DOHH2 (cell line): ENCODE data around the gene CELF5.

Experiments
- H3F3A ChIP-seq: fragments of 200-600 bp; sonication (generic), shearing (Covaris generic); 2 replicates; pipeline ENCODE4 v1.6.0; 2016; ENCODE audit warnings: antibody characterized with exemption, mild to moderate bottlenecking; ENCODE audit not compliant: control insufficient read depth, insufficient read depth
- H3K27ac ChIP-seq: fragments of 200-600 bp; sonication (generic); 2 replicates; pipeline ENCODE4 v1.5.1; 2014; ENCODE audit warnings: low read depth, mild to moderate bottlenecking, low read length, moderate library complexity
- H3K27me3 ChIP-seq: fragments of 200-600 bp; sonication (generic); 2 replicates; pipeline ENCODE4 v1.6.1; 2014; ENCODE audit warnings: mild to moderate bottlenecking, low read length, mixed read lengths; ENCODE audit not compliant: control insufficient read depth
- H3K36me3 ChIP-seq: fragments of 200-600 bp; sonication (generic); 2 replicates; pipeline ENCODE4 v1.6.1; 2014; ENCODE audit warnings: mild to moderate bottlenecking, low read length, moderate library complexity, mixed read lengths; ENCODE audit not compliant: control insufficient read depth
- H3K4me1 ChIP-seq: fragments of 200-600 bp; sonication (generic); 2 replicates; pipeline ENCODE4 v1.6.1; 2014; ENCODE audit warnings: mild to moderate bottlenecking, low read length, mixed read lengths; ENCODE audit not compliant: control insufficient read depth
- H3K4me2 ChIP-seq: fragments of 200-600 bp; sonication (generic); 2 replicates; pipeline ENCODE4 v1.6.0; 2014; ENCODE audit warnings: mild to moderate bottlenecking, low read length, moderate library complexity
- H3K4me3 ChIP-seq: fragments of 200-600 bp; sonication (generic); 2 replicates; pipeline ENCODE4 v1.5.1; 2014; ENCODE audit warnings: mild to moderate bottlenecking, low read length, mixed read lengths
- H3K79me2 ChIP-seq: fragments of 200-600 bp; sonication (generic); 2 replicates; pipeline ENCODE4 v1.6.1; 2014; ENCODE audit warnings: mild to moderate bottlenecking, low read length, mixed read lengths; ENCODE audit not compliant: control insufficient read depth
- H3K9me2 ChIP-seq: fragments of 200-600 bp; sonication (generic); replicated peaks from 2 replicates; pipeline ENCODE4 v1.6.1; 2014; ENCODE audit warnings: mild to moderate bottlenecking, low read length, mixed read lengths; ENCODE audit not compliant: control insufficient read depth
- H3K9me3 ChIP-seq: fragments of 200-600 bp; sonication (generic); 2 replicates; pipeline ENCODE4 v1.6.1; 2014; ENCODE audit warnings: antibody characterized with exemption, low read length, mixed read lengths; ENCODE audit not compliant: control insufficient read depth, insufficient read depth
- H4K20me1 ChIP-seq: fragments of 200-600 bp; sonication (generic); 2 replicates; pipeline ENCODE4 v1.6.0; 2014; ENCODE audit warnings: low read depth, mild to moderate bottlenecking, antibody characterized with exemption, low read length, moderate library complexity; ENCODE audit not compliant: control insufficient read depth, insufficient read depth
- CTCF ChIP-seq: fragments of 200-600 bp; sonication (generic); IDR thresholded peaks from one replicate; pipeline ENCODE4 v1.5.1; 2014; ENCODE audit warnings: antibody characterized with exemption, mild to moderate bottlenecking, low read depth, low read length; ENCODE audit not compliant: poor library complexity, severe bottlenecking
- EZH2phosphoT487 ChIP-seq: fragments of 200-600 bp; sonication (generic); IDR thresholded peaks from 2 replicates; pipeline ENCODE4 v1.6.1; 2017; ENCODE audit warnings: borderline replicate concordance, mild to moderate bottlenecking, antibody characterized with exemption, low read length, moderate library complexity, mixed read lengths

CELF5 gene

DNA sequence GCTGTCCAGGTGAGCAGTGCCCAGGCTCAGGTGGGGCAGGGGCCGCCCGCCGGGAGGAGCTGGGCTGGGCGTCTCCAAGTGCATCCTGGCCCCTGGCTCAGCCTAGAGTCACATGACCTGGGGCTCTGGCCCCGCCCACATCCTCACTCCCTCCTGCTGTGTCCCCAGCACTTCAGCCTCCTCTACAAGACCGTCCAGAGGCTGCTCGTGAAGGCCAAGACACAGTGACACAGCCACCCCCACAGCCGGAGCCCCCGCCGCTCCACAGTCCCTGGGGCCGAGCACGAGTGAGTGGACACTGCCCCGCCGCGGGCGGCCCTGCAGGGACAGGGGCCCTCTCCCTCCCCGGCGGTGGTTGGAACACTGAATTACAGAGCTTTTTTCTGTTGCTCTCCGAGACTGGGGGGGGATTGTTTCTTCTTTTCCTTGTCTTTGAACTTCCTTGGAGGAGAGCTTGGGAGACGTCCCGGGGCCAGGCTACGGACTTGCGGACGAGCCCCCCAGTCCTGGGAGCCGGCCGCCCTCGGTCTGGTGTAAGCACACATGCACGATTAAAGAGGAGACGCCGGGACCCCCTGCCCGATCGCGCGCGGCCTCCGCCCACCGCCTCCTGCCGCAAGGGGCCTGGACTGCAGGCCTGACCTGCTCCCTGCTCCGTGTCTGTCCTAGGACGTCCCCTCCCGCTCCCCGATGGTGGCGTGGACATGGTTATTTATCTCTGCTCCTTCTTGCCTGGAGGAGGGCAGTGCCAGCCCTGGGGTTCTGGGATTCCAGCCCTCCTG lies 16.8 kb upstream of the CELF5 start:
- H3K9me3 ChIP-seq: no peaks in the 10 kb centered on the region
- no peak overlapping the region for H3K27ac ChIP-seq
- H3K4me1 ChIP-seq: peaks cover 7% of the 10 kb centered on the region
- H3K36me3 ChIP-seq: peaks cover 35% of the 10 kb centered on the region
- H3K4me3 ChIP-seq: no peak overlapping the region
- TF ChIP-seq EZH2phosphoT487 (no peak), CTCF (no peak)
- H3F3A ChIP-seq: peaks cover 6% of the 10 kb centered on the region; the same call in 1 of the 2 replicates
- H4K20me1 ChIP-seq: 0 out of 2 replicates have a peak, but pooled peaks cover 3% of the 10 kb centered on the region
- no peaks in the 10 kb centered on the region for H3K27me3 ChIP-seq
- no peaks in the 10 kb centered on the region for H3K79me2 ChIP-seq
- H3K4me2 ChIP-seq: no peak overlapping the region
- no peaks in the 10 kb centered on the region for H3K9me2 ChIP-seq

DNA sequence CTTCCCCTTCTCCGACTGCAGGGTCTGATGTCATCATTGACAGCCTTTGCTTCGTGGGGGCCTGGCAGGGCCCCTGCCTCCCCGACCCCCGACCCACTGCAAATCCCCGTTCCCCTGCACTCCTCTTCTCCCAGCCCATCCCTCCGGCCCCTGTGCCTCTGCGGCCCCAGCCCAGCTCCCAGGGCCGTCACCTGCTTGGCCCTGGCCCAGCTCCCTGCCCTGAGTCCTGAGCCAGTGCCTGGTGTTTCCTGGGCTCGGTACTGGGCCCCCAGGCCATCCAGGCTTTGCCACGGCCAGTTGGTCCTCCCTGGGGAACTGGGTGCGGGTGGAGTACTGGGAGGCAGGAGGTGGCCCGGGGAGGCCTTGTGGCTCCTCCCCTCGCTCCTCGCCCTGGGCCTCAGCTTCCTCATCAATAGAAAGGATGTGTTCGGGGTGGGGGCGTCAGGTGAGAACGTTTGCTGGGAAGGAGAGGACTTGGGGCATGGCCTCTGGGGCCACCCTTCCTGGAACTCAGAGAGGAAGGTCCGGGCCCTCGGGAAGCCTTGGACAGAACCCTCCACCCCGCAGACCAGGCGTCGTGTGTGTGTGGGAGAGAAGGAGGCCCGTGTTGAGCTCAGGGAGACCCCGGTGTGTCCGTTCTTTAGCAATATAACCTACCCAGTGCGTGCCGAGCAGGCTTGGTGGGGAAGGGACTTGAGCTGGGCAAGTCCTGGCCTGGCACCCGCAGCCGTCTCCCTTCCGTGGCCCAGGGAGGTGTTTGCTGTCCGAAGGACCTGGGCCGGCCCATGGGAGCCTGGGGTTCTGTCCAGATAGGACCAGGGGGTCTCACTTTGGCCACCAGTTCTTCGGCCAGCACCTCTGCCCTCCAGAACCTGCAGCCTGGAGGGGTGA lies 15.9 kb upstream of the CELF5 start:
- no peaks in the 10 kb centered on the region for H3K27me3 ChIP-seq
- peaks cover 16% of the 10 kb centered on the region for H3K4me1 ChIP-seq
- no peak for TF ChIP-seq EZH2phosphoT487
- TF ChIP-seq CTCF: no peak
- no peaks in the 10 kb centered on the region for H3K79me2 ChIP-seq
- H3K9me2 ChIP-seq: no peaks in the 10 kb centered on the region
- no peaks in the 10 kb centered on the region for H3K9me3 ChIP-seq
- no peak overlapping the region for H3K4me3 ChIP-seq
- peaks cover 6% of the 10 kb centered on the region; the same call in 1 of the 2 replicates for H3F3A ChIP-seq
- H3K27ac ChIP-seq: no peak overlapping the region
- H3K4me2 ChIP-seq: no peak overlapping the region
- 0 out of 2 replicates have a peak, but pooled peaks cover 3% of the 10 kb centered on the region for H4K20me1 ChIP-seq
- H3K36me3 ChIP-seq: peaks cover 35% of the 10 kb centered on the region

DNA sequence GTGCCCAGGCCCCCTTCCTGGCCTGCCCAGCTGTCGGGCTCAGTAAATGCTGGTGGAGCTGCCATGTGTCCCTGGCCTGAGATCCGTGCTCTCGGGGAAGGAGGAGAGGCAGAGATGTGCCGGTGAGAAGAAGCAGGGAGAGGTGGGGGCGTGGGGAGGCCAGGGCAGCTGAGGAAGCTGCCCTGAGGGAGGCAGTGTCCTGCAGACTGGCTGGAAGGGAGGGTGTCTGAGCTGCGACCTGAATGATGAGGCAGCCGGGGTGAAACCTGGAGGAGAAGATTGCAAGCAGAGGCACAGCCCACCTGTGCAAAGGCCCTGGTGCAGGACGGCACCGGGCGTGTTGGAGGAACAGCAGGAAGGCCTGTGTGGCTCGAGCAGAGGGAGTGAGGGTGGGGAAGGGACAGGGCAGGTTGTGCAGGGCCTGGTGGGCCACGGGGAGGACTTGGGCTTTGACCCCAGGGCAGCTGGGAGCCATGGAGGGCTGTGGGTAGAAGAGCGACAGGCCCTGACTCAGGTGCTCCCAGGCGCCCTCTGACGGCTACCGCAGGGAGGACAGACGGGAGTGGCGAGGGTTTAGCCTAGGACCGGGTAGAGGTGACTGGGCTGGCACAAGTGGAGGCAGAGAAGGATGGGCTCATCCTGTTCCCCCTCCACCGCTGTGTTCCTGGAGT lies 14.0 kb upstream of the CELF5 start:
- Histone ChIP-seq H3K4me3 (no peak overlapping the region), H3K4me2 (no peak overlapping the region), H3K36me3 (peaks cover 18% of the 10 kb centered on the region), H3K4me1 (peaks cover 23% of the 10 kb centered on the region), H3F3A (peaks cover 6% of the 10 kb centered on the region; the same call in 1 of the 2 replicates), H3K9me2 (no peaks in the 10 kb centered on the region), H3K9me3 (no peaks in the 10 kb centered on the region), H4K20me1 (0 out of 2 replicates have a peak, but pooled peaks cover 3% of the 10 kb centered on the region), H3K27me3 (no peaks in the 10 kb centered on the region), H3K79me2 (no peaks in the 10 kb centered on the region), H3K27ac (no peak overlapping the region)
- TF ChIP-seq CTCF (peak; percentile 82), EZH2phosphoT487 (no peak)
